ENCODE results near the gene HADH. TPM values are rescaled to one million over a fixed set of nuclear protein-coding genes. Genes with fewer than 3 reads are reported as not detected.

Gene HADH
- total RNA-seq, 6 experiments from 2014 or later = 67.2 to 152 (median 104) TPM

DNA sequence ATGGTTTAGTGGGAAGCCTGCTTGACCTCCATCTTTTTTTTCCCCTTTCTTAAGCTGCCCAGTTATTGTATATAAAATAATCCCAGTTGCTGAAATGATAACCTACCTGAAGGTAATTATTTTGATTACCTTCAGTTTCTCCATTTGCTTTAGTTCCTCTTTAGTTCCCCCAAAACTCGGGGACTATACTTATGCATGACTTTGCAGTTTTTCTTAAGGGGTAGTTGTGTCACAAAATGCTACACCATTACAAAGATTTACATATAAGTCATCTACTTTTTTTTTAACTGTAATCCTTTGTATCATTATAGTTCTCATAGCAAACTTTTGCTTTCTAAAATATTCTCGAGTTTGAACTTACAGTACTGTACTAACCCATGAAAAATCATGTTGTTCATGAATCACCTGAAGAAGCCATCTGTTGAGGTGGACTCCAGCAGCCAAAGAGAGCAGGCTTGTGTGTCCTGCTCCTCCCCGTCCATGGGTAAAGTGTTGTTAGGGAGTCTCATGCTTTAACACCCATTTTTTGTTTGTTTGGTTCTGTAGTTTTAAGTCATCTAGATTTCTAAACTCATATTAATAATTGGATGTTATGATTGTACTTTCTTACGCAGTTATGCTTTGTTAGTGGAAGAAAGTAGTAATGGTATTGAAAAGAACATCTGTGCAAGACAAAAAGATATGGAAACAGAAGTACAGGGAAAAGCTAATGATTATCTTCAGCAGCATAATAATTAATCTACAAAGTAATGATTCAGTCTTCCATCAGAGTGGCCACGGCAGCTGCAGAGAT is 34.6 kb downstream of the HADH start:
- H3K4me1 ChIP-seq = no peaks in the 10 kb centered on the region
- 78% methylated on average over 5 of the region's 5 CpGs for WGBS (ENCODE audit: insufficient coverage, low coverage, low lambda C conversion rate, missing lambda C conversion rate)
- no peaks in the 10 kb centered on the region for H3K9me3 ChIP-seq
- no peak for DNase-seq
- no peak overlapping the region for H3K4me3 ChIP-seq
- intact Hi-C loops (cut with DNase I) = loop anchor here in 1 of 2 donors (10.0 kb wide), 1 partner anchor 541 kb away; no protein-coding TSS in a partner anchor
- TF ChIP-seq CTCF (IDR thresholded peaks at IDR 0.05) (no peak), POLR2A (IDR thresholded peaks at IDR 0.05) (no peak)
- H3K27ac ChIP-seq = no peak overlapping the region
- no peaks in the 10 kb centered on the region for H3K27me3 ChIP-seq
- ATAC-seq = no peak
- peaks cover 0 to 84% (median 22%) of the 10 kb centered on the region in 4 donors for H3K36me3 ChIP-seq

- Histone ChIP-seq H3K36me3 (peaks cover 0 to 85% (median 24%) of the 10 kb centered on the region in 4 donors), H3K9me3 (no peaks in the 10 kb centered on the region), H3K27ac (no peak overlapping the region), H3K4me3 (no peak overlapping the region), H3K4me1 (no peaks in the 10 kb centered on the region), H3K27me3 (no peaks in the 10 kb centered on the region)
- no peak for TF ChIP-seq CTCF (IDR thresholded peaks at IDR 0.05)
- TF ChIP-seq POLR2A (IDR thresholded peaks at IDR 0.05) = no peak
- DNase-seq = no peak
- intact Hi-C loops (cut with DNase I) = loop anchor here in 1 of 2 donors (10.0 kb wide), 1 partner anchor 540 kb away; no protein-coding TSS in a partner anchor
- no peak for ATAC-seq
Measured at GRCh38 chr4:108024878-108025165, 35.1 kb downstream of the HADH start.

GRCh38 chr4:108029016-108029720 is 39.5 kb downstream of the HADH start:
- TF ChIP-seq CTCF (IDR thresholded peaks at IDR 0.05) = no peak
- TF ChIP-seq POLR2A (IDR thresholded peaks at IDR 0.05) = no peak
- Histone ChIP-seq H3K27me3 (no peaks in the 10 kb centered on the region), H3K4me1 (no peaks in the 10 kb centered on the region), H3K36me3 (peaks cover 0 to 80% (median 22%) of the 10 kb centered on the region in 4 donors), H3K9me3 (no peaks in the 10 kb centered on the region), H3K4me3 (no peak overlapping the region), H3K27ac (no peak overlapping the region)
- intact Hi-C loops (cut with DNase I) = loop anchor here in 1 of 2 donors (10.0 kb wide), 1 partner anchor 536 kb away; no protein-coding TSS in a partner anchor
- DNase-seq (no peak), ATAC-seq (peak in 1 of 4 donors; percentile 27)
- 89% methylated on average over 7 of the region's 9 CpGs for WGBS (ENCODE audit: insufficient coverage, low coverage, low lambda C conversion rate, missing lambda C conversion rate)

- TF ChIP-seq POLR2A (IDR thresholded peaks at IDR 0.05) (no peak), CTCF (IDR thresholded peaks at IDR 0.05) (no peak)
- no peaks in the 10 kb centered on the region for H3K27me3 ChIP-seq
- no peak overlapping the region for H3K27ac ChIP-seq
- intact Hi-C loops (cut with DNase I) = loop anchor here in 1 of 2 donors (10.0 kb wide), 1 partner anchor 535 kb away; no protein-coding TSS in a partner anchor
- 100% methylated on average over 2 of the region's 5 CpGs for WGBS (ENCODE audit: insufficient coverage, low coverage, low lambda C conversion rate, missing lambda C conversion rate)
- no peak overlapping the region for H3K4me3 ChIP-seq
- no peaks in the 10 kb centered on the region for H3K4me1 ChIP-seq
- ATAC-seq = peak in 1 of 4 donors; percentile 19
- no peak for DNase-seq
- peaks cover 0 to 81% (median 22%) of the 10 kb centered on the region in 4 donors for H3K36me3 ChIP-seq
- H3K9me3 ChIP-seq = no peaks in the 10 kb centered on the region
Measured at GRCh38 chr4:108029731-108030130, 40.0 kb downstream of the HADH start.

Measured in right lobe of liver (tissue), 6 donors.